HG03066 (cell line): Measurements from ENCODE around the gene AKT2.
"Not testable (repeated sequence)": the region's sequence is repeated elsewhere in the genome, so short reads cannot be mapped to it uniquely, and the experiment has no call there.

Source experiments
- ATAC-seq: cut with Tn5 transposase; IDR thresholded peaks from one replicate; pipeline ENCODE4 v1.9.1; 2021; ENCODE audit warnings: low read depth; ENCODE audit not compliant: unreplicated experiment

AKT2 gene

DNA sequence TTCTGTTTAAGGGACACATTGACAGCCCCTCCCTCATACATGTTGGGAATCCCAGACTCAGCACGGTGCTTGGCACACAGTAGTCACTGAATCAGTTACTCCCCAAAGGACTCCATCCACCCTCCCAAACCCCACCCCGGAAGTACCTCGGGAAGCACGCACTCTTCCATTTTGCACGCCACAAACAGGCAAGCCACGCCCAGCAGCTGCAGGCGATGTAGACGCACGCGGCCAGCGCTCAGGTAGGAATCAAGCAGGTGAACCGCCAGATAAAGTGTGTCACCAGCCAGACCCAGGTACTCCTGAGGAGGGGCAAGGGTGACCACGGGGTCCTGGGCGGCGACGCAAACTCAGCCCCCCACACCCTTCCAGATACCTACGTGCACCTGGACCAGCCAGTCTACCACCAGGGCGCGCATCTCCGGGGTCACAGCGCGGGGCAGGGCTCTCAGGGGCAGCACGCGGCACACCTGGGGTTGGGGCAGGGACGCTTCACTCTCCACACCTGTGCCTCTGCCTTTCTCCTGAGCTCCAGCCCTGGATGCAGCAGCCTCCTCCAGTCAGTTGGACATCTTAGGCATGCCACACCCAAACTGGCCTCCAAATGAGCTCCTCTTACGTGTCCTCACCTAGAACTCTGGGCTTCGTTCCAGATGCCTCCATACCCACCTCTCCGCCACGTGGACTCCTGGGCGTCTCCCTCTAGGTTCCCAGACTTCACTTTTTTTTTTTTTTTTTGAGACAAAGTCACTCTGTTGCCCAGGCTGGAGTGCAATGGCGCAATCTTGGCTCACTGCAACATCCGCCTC is 60.6 kb downstream of the AKT2 start:
- ATAC-seq = no peak

DNA sequence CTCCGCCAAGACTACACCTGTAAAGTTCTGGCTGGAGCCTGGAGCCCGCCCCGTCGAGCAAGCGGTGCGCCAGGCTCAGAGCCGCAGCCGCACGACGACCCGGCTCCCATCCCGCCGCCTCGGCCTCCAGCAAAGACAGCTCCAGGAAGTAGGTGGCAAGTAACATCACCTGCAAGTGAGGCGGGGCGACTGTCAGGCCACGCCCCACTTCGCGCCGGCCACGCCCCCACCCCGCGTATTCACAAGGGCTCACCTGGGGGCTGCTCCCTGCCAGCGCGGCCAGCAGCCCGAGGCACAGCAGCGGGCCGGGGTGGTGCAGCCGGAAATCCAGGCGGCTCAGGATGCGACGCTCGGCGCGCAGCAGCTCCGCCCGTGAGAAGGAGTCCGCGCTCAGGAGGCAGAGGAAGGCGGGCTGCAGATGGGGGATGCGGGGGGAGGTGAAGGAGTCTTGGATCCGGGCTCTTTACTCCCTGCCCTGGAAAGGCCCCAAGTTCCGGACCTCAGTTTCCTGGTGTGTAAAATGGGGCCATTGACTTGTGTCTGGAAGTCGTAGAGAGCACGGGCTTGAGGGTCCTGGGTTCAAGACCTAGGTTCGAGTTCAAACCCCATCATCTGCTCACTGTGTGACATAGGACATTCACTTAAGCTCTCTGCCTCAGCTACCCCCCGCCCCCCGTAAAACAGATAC is 61.9 kb downstream of the AKT2 start:
- no peak for ATAC-seq

DNA sequence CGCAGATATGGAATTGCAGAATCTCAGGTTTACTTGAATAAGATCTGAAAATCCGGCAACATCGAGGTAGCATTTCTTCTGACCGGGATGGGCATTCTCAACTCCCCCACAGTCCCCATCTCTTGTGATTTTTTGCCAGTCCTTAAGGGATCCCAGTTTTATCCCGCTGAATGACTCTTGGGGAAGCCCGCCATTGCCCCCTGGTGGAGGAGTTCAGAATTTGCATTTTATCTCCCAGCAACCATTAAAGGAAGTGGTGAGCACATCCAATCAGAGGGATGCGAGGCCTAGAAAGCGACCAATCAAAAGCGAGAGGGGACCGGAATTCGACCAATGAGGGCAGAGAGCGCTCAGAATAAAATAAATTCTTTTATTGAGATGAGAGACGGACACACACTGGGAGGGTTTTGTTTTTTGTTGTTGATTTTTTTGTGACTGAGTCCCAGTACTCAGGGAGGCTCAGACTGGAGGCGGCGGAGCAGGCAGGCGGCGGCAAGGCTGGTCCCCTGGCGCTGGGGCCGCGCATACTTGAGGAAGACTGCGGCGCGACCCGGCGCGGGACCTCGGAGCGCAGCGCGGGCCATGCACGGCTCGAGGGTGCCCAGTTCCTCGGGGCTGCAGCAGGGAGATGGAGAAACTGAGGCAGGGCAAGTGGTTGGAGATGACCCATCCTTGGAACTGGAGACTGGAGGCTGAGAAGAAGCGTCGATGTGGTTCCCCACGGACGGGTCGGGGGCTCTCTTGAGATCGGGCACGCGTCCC is 63.1 kb downstream of the AKT2 start:
- ATAC-seq = no peak

DNA sequence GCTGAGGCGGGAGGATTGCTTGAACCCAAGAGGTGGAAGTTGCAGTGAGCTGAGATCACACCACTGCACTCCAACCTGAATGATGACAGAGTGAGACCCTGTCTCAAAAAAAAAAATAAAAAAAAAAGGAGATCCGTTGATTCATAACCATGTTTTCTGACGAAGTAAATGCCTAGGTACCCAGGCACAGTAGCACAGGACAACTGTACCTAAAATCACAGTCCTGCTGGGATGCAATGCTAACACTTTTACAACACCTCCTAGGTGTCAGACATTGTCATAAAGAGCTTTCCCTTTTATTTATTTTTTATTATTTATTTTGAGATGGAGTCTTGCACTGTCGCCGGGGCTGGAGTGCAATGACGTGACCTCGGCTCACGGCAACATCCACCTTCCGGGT is 64.5 kb downstream of the AKT2 start:
- no peak for ATAC-seq

DNA sequence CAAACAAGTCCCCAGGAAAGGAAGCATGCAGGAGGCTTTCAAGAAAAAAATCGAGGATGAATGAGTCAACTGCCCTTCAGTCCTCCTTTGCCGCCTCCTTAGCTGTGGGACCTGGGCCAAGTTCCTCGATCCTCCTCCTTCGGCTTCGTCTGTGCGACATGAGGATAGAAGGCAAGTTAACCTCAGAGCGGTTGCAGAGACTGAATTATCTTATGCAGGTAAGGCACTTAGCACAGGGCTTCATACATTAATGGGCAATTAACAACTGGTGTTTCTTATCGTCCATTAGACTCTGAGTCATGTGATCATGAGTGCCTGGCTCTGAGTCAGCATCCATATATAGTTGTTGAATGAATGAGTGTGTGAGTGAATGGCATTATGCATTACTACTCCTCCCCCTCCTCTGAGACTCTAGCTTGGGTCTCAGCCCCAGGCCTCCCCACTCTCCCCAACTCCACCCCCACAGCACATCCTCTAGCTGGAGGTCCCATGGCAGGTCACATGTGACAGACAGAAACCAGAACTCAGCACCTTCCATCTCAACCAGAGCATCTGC is 65.3 kb downstream of the AKT2 start:
- no peak for ATAC-seq

DNA sequence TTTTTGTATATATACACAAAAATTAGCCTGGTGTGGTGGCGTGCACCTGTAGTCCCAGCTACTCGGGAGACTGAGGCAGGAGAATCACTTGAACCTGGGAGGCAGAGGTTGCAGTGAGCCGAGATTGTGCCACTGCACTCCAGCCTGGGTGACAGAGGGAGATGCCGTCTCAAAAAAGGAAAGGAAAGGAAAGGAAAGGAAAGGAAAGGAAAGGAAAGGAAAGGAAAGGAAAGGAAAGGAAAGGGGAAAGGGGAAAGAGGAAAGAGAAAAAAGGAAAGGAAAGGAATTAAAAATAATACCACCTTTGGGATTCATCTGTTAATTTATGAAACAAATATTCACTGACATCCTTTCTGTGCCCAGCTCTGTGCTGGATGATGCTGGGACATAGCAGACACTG is 66.1 kb downstream of the AKT2 start:
- not testable (repeated sequence) for ATAC-seq

DNA sequence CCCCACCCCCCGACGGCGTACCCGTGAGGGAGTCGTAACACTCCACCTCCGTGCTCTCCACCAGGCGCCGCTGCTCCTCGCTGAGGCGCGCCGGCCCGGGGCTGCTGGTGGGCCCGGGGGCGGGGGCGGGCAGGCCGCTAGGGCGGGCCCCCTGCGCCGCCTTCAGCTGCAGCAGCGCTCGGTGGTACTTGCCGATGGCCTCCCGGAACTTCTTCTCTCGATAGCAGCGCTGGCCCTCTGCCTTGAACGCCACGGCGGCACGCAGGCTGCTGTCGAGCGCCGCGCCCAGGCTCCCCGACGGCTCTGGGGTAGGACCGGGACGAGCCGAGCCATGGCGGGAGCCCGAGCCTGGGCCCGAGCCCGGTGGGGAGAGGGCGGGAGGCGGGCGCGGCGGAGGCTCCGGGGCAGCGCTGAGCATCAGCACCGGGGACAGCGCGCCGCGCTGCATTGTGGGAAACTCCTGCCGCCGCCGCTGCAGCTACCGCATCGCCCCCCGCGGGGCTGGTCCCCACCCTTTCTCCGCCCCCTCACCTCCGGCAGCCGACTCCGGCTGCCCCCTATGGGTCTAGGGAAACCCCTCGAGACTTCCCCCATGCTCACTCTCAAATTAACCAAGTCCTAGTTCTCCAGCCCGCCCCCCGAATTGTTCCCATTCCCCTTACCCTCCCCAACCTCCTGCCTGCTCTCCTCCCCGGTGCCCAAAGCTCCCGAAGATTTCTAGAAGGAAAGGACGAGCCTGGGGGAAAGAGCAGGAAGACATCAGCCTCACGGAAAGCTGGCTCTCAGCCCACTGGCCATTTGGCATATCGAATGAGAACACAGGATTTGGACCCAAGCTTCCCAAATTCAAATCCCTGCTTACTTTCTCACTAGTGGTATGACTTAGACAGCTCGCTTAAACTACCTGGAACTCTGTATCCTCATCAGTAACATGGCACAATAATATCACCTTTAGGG is 66.9 kb downstream of the AKT2 start, which contains the start of gene TTC9B:
TTC9B (minus strand) TSS at position 451 of the 957 bp plus-strand sequence; CDS start at position 448, 3 bp downstream.
- no peak for ATAC-seq

DNA sequence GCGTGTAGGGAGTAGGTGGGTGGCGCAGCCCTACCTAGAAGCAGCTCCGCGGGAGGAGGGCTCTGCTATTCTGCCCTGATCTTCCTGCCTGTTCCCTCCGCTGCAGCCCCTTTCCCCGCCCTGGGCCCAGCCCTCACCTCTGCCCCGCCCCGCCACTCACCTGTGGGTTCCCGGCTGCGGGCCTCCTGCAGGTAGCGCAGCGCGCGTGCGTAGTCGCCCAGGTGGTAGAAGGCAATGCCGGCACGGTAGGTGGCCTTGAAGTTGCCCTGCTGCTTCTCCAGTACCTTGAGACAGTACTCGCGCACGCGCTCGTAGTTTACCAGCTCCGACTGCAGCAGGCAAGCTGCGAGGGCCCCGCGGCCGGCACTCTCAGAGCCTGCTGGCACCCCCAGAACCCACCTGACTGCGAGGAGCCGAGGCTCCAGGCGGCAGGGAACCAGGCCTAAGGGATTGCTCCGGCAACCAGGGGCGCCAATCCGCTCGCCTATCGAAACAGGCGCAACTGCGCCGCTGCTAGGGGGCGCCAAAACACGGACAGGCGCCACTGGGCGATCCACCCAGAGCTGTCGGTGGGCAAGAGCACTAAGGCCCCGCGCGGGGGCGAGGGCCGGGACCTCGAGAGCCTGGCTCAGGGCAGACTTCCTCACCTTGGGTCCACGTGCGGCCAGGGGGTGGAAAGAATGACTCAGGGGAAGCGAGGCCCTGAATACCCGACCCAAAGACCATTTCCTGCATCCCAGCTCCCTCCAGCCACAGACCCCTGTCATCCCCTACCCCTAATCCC is 67.9 kb downstream of the AKT2 start:
- ATAC-seq = no peak

DNA sequence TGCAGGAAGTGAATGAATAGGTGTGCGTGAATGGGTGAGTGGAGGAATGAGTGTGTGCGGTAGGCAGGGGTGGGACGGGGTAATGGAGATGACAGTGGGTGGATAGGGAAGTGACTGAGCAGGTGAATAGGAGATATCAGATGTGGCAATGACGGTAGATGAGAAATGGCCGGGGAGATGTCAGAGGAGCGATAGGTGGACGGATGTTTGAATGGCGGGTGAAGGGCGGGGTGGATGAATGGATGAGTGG is 68.4 kb downstream of the AKT2 start:
- no peak for ATAC-seq

DNA sequence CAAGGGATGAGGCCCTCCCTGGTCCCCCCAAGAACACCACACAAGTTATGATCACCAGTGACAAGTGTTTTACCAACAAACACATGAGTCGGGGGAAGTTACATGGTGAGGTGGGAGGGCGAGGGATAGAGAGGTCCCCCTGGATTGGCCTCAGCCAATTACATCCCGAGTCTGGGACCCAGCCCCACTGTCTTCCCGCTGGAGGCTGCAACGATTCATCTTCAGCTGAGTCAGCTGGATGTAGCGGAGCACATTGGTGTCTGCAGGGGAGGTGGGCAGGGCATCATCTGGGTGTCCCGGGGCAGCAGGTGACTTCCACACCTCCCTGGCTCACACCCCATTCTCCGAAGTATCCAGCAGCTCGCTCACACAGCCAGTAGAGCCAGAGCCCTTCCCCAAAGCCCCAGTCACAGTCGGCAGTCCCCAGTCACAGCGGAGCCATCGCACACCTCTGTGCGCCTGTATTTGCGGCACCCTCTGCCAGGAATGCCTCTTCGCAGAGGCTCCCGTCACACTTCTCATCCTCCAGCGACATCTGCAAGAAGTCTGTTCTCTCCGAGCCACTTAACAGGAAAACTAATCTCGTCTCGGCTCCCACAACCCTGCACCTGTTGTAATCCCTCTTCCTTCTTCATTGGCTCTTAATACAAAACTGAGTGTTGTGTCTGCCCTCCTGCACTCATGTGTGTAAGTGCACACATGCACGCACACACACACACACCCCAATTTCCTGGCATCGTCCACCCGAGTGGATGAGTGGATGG is 69.0 kb downstream of the AKT2 start:
- no peak for ATAC-seq

DNA sequence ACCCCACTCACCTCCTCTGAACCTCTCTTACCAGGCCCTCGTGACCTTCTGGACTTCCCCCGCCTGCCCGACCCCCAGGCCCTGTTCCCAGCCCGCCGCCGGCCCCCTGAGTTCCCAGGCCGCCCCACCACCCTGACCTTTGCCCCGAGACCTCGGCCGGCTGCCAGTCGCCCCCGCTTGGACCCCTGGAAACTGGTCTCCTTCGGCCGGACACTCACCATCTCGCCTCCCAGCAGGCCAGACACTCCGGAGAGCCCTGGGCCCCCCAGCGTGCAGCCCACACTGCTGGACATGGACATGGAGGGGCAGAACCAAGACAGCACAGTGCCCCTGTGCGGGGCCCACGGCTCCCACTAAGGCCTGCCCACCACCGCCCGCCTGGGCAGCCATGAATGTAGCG is 70.2 kb downstream of the AKT2 start:
- no peak for ATAC-seq

DNA sequence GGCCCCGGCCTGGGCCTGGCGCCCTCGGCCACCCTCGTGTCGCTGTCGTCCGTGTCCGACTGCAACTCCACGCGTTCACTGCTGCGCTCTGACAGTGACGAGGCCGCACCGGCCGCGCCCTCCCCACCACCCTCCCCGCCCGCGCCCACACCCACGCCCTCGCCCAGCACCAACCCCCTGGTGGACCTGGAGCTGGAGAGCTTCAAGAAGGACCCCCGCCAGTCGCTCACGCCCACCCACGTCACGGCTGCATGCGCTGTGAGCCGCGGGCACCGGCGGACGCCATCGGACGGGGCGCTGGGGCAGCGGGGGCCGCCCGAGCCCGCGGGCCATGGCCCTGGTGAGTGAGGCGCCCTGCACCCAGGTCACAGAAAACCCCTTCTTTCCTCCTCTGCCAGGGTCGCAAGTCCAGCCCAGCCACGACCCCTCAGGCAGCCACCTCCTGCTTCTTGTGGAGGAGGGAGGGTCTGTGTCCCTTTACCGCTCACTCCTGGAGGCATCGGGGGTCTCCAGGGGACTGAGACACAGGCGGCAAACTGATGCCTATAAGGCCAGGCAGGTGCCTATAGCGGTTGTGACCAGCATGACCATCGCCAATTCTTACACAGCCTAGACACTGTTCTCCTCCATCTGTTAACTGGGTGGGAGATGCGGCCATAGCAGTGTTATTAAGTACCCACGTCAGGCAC is 71.1 kb downstream of the AKT2 start:
- ATAC-seq = no peak

DNA sequence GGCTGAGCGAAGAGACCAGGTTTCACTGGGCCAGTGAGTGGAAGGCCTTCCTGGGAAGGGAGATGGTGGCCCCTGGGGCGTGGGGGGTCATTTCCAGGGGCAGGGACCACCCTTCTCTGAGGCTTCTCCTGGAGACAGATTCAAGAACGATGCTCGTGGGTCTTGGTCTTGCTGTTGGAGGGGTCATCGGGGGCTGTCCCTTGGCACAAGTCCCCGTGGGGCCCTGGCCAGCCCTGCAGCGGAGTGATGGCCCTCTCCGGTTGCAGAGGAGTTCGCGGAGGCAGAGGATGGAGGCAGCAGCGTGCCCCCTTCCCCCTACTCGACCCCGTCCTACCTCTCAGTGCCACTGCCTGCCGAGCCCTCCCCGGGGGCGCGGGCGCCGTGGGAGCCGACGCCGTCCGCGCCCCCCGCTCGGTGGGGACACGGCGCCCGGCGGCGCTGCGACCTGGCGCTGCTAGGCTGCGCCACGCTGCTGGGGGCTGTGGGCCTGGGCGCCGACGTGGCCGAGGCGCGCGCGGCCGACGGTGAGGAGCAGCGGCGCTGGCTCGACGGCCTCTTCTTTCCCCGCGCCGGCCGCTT is 71.8 kb downstream of the AKT2 start:
- ATAC-seq = no peak

DNA sequence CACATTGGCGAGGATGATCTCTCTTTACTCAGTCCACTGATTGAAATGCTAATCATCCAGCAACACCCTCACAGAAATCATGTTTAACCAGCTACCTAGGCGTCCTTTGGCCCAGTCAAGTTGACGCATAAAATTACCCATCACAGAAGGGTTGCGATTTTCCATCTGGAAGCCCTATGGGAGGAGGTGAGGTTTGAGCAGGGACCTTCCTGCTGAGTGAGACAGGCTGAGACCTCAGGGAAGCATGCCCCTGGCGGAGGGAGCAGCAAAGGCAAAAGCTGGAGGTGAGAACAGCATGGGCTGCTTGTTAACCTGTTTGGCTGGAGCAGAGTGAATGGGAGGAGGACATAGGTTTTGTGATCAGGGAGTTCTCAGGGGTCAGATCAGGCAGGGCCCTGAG is 74.3 kb downstream of the AKT2 start:
- no peak for ATAC-seq

DNA sequence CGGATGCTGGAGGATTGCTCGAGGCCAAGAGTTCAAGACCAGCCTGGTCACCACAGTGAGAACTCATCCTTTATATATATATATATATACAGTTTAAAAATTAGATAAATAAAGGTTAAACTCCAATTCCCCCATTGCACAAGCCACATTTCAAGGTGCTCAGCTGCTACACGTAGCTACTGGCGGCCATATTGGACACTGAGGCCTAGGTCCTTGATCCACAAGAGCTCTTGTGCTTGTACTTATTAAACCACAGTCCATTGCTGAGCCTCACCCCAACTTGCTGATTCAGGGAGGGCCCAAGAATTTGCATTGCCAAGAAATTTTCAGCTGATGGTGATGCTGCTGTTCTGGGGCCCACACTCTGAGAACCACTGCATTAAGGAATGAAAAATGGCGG is 76.5 kb downstream of the AKT2 start:
- ATAC-seq = no peak

DNA sequence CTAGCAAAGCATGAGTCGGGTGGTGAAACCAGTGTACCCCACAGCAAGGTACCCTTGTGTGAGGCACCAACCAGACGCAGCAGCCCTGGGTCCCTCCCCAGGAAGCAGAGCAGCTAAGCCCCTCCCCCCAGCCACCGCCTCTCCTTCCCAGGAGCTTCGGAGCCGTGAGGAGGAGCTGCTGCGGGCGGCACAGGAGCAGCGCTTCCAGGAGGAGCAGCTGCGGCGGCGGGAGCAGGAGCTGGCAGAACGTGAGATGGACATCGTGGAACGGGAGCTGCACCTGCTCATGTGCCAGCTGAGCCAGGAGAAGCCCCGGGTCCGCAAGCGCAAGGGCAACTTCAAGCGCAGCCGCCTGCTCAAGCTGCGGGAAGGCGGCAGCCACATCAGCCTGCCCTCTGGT is 79.4 kb downstream of the AKT2 start:
- no peak for ATAC-seq

DNA sequence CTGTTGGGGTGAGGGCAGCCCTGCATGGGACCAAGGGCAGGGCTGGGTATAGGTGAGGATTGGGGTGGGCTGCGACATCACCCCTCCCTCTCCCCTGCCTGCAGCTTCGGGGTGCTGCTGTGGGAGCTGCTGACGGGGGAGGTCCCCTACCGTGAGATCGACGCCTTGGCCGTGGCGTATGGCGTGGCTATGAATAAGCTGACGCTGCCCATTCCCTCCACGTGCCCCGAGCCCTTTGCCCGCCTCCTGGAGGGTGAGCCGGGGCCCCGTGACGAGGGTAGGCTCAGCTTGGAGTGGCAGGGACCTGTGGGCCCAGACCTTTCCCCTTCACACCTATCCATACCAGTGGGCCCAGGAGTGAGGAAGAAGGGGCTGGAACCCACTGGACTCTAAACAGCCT is 80.8 kb downstream of the AKT2 start:
- ATAC-seq = no peak
